ENCODE data around the gene RPS6KA5.
"Not testable (repeated sequence)": the region's sequence is repeated elsewhere in the genome, so short reads cannot be mapped to it uniquely, and the experiment has no call there.

The RPS6KA5 gene

DNA sequence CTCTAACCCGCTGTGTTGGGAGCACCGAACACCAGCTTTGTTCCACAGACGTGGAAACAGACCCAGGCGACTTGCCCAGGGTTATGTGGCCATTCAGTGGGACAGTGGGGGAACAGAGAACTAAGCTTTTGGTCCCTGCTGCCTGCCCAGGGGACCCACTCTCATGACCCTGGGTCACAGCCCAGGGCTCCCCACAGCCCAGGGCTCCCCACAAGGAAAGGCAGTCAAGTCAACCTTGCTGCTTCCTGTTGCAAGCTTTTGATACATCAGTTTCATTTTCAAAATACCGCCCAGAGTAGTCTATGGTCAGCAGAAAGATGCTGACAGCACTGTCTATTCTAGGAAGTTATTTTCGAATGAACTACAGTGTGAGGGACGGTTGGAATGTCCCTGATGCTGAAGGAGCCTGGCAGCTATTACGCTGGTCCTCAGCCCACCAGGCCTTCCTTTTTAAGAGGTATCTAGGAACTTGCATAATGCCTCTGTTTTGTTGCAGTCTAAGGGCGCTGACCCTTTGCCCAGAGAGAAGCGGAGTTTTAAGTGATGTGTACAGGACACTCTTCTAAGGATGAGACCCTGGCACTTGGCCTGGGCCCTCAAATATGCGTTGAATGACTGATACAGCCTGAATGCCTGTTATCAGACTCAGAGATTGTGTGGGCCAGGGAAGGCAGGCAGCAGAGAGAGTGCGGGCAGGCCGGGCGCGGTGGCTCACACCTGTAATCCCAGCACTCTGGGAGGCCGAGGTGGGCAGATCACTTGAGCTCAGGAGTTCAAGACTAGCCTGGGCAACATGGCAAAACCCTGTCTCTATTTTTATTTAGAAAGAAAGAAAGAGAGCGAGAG lies 231.6 kb downstream of the RPS6KA5 start:
- peak overlapping the region; percentile 20; the same call in 1 of the 2 replicates for H3K27ac ChIP-seq (replicated peaks)
- DNase-seq (ENCODE audit: low read depth in 1 of 2, low spot score in 1 of 2): peak in 1 of 2 experiments; percentile 55

DNA sequence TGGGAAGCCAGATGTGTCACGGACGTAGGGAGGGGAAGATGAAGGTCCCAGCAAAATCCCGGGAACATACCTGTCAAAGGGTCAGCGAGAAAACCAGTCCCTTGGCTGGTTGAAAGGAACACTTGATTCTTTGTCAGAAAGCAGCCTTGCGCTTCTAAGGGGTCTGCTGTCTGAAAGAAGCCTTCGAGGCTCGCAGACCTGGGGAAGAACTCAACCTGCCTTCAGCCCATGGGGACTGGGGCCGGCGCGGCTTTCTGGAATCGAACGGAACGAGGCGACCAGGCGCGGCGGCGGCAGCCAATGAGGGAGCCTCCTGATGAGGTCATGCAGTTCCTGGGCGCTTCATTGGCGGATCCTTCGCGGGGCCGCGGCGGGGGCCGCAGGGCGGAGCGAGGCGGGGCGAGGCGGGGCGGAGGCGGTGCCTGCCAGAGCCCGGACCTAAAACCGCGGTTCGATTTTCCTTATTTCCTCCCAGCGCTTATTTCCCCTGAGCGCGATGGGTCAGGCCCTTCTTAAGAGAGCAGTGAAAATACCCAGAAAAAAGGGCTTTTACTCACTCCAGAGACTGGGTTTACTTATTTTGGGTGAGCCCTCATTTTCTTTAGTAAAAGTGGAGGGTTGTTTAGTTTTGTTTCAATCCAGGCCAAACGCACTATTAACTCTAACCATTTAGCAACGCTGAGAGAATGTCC lies 232.4 kb downstream of the RPS6KA5 start:
- peak overlapping the region; percentile 33 for H3K4me3 ChIP-seq (replicated peaks; ENCODE audit: insufficient read depth, low read length)
- H3K27me3 ChIP-seq (ENCODE audit: insufficient read depth, poor library complexity, severe bottlenecking): no peaks in the 10 kb centered on the region
- no peak for TF ChIP-seq GABPA (IDR thresholded peaks at IDR 0.05; ENCODE audit: low read depth)
- TF ChIP-seq SPI1 (IDR thresholded peaks at IDR 0.05; ENCODE audit: borderline replicate concordance, low read depth): no peak; the same call in 1 of the 2 replicates
- no peak for TF ChIP-seq POLR2AphosphoS5 (IDR thresholded peaks at IDR 0.05; ENCODE audit: low read depth)
- TF ChIP-seq, protein P1, sequence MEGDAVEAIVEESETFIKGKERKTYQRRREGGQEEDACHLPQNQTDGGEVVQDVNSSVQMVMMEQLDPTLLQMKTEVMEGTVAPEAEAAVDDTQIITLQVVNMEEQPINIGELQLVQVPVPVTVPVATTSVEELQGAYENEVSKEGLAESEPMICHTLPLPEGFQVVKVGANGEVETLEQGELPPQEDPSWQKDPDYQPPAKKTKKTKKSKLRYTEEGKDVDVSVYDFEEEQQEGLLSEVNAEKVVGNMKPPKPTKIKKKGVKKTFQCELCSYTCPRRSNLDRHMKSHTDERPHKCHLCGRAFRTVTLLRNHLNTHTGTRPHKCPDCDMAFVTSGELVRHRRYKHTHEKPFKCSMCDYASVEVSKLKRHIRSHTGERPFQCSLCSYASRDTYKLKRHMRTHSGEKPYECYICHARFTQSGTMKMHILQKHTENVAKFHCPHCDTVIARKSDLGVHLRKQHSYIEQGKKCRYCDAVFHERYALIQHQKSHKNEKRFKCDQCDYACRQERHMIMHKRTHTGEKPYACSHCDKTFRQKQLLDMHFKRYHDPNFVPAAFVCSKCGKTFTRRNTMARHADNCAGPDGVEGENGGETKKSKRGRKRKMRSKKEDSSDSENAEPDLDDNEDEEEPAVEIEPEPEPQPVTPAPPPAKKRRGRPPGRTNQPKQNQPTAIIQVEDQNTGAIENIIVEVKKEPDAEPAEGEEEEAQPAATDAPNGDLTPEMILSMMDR (IDR thresholded peaks at IDR 0.05; ENCODE audit: insufficient read depth, low read length): no peak
- TF ChIP-seq, protein P2, sequence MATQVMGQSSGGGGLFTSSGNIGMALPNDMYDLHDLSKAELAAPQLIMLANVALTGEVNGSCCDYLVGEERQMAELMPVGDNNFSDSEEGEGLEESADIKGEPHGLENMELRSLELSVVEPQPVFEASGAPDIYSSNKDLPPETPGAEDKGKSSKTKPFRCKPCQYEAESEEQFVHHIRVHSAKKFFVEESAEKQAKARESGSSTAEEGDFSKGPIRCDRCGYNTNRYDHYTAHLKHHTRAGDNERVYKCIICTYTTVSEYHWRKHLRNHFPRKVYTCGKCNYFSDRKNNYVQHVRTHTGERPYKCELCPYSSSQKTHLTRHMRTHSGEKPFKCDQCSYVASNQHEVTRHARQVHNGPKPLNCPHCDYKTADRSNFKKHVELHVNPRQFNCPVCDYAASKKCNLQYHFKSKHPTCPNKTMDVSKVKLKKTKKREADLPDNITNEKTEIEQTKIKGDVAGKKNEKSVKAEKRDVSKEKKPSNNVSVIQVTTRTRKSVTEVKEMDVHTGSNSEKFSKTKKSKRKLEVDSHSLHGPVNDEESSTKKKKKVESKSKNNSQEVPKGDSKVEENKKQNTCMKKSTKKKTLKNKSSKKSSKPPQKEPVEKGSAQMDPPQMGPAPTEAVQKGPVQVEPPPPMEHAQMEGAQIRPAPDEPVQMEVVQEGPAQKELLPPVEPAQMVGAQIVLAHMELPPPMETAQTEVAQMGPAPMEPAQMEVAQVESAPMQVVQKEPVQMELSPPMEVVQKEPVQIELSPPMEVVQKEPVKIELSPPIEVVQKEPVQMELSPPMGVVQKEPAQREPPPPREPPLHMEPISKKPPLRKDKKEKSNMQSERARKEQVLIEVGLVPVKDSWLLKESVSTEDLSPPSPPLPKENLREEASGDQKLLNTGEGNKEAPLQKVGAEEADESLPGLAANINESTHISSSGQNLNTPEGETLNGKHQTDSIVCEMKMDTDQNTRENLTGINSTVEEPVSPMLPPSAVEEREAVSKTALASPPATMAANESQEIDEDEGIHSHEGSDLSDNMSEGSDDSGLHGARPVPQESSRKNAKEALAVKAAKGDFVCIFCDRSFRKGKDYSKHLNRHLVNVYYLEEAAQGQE (IDR thresholded peaks at IDR 0.05; ENCODE audit: insufficient replicate concordance, low read depth): no peak
- DNase-seq (ENCODE audit: low read depth in 1 of 2, low spot score in 1 of 2): peak; percentile 64 to 89
- peak overlapping the region; percentile 20; the same call in 1 of the 2 replicates for H3K27ac ChIP-seq (replicated peaks)

More for the DNA sequence above, 231.6 kb downstream of the RPS6KA5 start:
- no peaks in the 10 kb centered on the region for H3K27me3 ChIP-seq (ENCODE audit: insufficient read depth, poor library complexity, severe bottlenecking)
- H3K4me3 ChIP-seq (replicated peaks; ENCODE audit: insufficient read depth, low read length): no peak overlapping the region
- TF ChIP-seq SPI1 (IDR thresholded peaks at IDR 0.05; ENCODE audit: borderline replicate concordance, low read depth) (no peak), GABPA (IDR thresholded peaks at IDR 0.05; ENCODE audit: low read depth) (no peak), POLR2AphosphoS5 (IDR thresholded peaks at IDR 0.05; ENCODE audit: low read depth) (no peak)
- TF ChIP-seq, protein P1 (IDR thresholded peaks at IDR 0.05; ENCODE audit: insufficient read depth, low read length): no peak
- TF ChIP-seq, protein P2 (IDR thresholded peaks at IDR 0.05; ENCODE audit: insufficient replicate concordance, low read depth): no peak

DNA sequence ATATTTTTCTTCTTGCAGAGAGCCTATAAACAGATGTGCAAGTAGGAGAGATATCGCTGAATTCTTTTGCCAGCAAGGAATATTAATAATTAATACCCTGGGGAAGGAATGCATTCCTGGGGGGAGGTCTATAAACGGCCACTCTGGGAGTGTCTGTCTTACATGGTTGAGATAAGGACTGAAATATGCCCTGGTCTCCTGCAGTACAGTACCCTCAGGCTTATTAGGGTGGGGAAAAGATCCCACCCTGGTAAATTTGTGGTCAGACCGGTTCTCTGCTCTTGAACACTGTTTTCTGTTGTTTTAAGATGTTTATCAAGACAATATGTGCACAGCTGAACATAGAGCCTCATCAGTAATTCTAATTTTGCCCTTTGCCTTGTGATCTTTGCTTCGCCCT lies 236.9 kb downstream of the RPS6KA5 start:
- not testable (repeated sequence) for H3K27ac ChIP-seq (replicated peaks); H3K4me3 ChIP-seq (replicated peaks; ENCODE audit: insufficient read depth, low read length); H3K27me3 ChIP-seq (ENCODE audit: insufficient read depth, poor library complexity, severe bottlenecking); DNase-seq (ENCODE audit: low read depth in 1 of 2, low spot score in 1 of 2)

DNA sequence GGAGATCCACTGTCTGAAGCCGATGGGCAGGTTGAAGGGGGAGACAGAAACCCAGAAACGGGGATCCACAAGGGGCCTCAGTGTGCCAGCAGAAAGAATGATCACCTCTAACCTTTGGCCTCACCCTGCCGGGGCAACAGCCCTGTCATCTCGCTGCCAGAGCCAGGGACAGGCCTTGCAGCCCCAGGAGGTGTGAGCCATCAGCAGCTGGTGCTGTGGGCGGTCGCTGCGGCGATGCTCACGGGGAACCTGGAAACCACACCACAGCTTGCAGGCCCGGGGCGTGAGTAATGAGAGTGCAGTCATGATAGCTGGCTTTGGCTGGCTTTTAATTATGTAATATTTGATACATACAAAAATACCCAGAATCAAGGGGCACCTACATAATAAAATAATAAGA lies 239.5 kb downstream of the RPS6KA5 start:
- TF ChIP-seq, protein P2 (IDR thresholded peaks at IDR 0.05; ENCODE audit: insufficient replicate concordance, low read depth): no peak
- TF ChIP-seq GABPA (IDR thresholded peaks at IDR 0.05; ENCODE audit: low read depth): no peak
- TF ChIP-seq SPI1 (IDR thresholded peaks at IDR 0.05; ENCODE audit: borderline replicate concordance, low read depth): no peak
- TF ChIP-seq, protein P1 (IDR thresholded peaks at IDR 0.05; ENCODE audit: insufficient read depth, low read length): no peak
- no peak for TF ChIP-seq POLR2AphosphoS5 (IDR thresholded peaks at IDR 0.05; ENCODE audit: low read depth)
- H3K27me3 ChIP-seq (ENCODE audit: insufficient read depth, poor library complexity, severe bottlenecking): no peaks in the 10 kb centered on the region
- no peak overlapping the region for H3K4me3 ChIP-seq (replicated peaks; ENCODE audit: insufficient read depth, low read length)
- H3K27ac ChIP-seq (replicated peaks): no peak overlapping the region
- peak; percentile 21 to 63 for DNase-seq (ENCODE audit: low read depth in 1 of 2, low spot score in 1 of 2)

Measured in HL-60 (cell line).